GM18526 (cell line): ENCODE measurements around the gene KERA.

Experiments
- POLR2A ChIP-seq: IDR thresholded peaks from 3 replicates; pipeline ENCODE4 v1.6.1; 2011; ENCODE audit not compliant: insufficient read length; ENCODE audit errors: extremely low read depth

Gene KERA

GRCh38 chr12:91001306-91001705 is 56.5 kb downstream of the KERA start:
- TF ChIP-seq POLR2A = no peak
